Right ventricle myocardium superior (tissue), 1 donor: Measurements from ENCODE around the gene MGMT. TPM values are rescaled to one million over a fixed set of nuclear protein-coding genes. Genes with fewer than 3 reads are reported as not detected.
"Not testable (repeated sequence)": the region's sequence is repeated elsewhere in the genome, so short reads cannot be mapped to it uniquely, and the experiment has no call there.

Experiments used
- ATAC-seq: fragments of 200-7000 bp; cut with Tn5 transposase; one replicate; pipeline ENCODE4 v1.9.1; 2020; ENCODE audit warnings: mild to moderate bottlenecking; ENCODE audit not compliant: poor library complexity
- DNase-seq: peaks from one replicate; pipeline ENCODE4 v3.0.0-alpha.2; 2020
- intact Hi-C: fragments of 100-400 bp; cut with DNase I; formaldehyde crosslinking; loops from one replicate; pipeline ENCODE4 v1.11.2; 2022
- long read RNA-seq: library from polyadenylated mRNA; unstranded; transcript quantifications from one replicate; pipeline ENCODE4 v2.0.0, GENCODE V29; 2021
- total RNA-seq: library from RNA; stranded (reverse); fragmentation: NEBNext Ultra II Directional; extraction: Animal tissue kit (Norgen Biotek cat#: 25700); gene quantifications from one replicate; pipeline ENCODE4 v1.2.1, GENCODE V29; 2021
- donor health status: DM: no; HTN: yes; CAD: no; lungs with severe emphysema.

MGMT gene
- 16.6 TPM for total RNA-seq
- long read RNA-seq, transcript MGMT-201 (5 exons, 1,759 nt): major isoform, 36 of 37 reads
- long read RNA-seq, partial matches to known transcripts: 0 of 37 reads
- long read RNA-seq, other reads (novel, unspliced or antisense): 0 of 37 reads

DNA sequence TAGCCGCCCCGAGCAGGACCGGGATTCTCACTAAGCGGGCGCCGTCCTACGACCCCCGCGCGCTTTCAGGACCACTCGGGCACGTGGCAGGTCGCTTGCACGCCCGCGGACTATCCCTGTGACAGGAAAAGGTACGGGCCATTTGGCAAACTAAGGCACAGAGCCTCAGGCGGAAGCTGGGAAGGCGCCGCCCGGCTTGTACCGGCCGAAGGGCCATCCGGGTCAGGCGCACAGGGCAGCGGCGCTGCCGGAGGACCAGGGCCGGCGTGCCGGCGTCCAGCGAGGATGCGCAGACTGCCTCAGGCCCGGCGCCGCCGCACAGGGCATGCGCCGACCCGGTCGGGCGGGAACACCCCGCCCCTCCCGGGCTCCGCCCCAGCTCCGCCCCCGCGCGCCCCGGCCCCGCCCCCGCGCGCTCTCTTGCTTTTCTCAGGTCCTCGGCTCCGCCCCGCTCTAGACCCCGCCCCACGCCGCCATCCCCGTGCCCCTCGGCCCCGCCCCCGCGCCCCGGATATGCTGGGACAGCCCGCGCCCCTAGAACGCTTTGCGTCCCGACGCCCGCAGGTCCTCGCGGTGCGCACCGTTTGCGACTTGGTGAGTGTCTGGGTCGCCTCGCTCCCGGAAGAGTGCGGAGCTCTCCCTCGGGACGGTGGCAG, at the start of gene MGMT:
Gene MGMT, plus strand, starts transcription at position 539 of the 656 bp plus-strand sequence.
- intact Hi-C loops: no loop called here
- ATAC-seq (peak; percentile 99), DNase-seq (peak; percentile 98)

DNA sequence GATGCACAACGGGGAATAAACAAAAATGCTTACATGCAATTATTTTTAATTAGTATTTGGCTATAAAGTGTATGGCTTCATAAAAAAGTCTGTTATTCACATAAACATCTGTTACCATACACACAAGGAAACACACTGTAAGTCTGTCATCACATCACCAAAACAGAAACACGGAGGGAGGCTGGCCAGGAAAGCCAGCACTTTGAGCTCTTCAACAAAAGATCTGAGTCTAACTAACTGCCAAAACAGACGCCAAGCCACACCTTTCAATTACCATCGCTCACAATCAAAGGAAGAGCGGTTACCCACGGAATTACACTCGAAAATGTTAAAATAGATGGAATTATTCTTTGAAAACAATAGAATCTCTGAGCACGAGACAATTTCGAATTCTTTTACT, 49.2 kb upstream of the MGMT start:
- DNase-seq (no peak), ATAC-seq (peak; percentile 46)
- intact Hi-C loops: no loop called here

DNA sequence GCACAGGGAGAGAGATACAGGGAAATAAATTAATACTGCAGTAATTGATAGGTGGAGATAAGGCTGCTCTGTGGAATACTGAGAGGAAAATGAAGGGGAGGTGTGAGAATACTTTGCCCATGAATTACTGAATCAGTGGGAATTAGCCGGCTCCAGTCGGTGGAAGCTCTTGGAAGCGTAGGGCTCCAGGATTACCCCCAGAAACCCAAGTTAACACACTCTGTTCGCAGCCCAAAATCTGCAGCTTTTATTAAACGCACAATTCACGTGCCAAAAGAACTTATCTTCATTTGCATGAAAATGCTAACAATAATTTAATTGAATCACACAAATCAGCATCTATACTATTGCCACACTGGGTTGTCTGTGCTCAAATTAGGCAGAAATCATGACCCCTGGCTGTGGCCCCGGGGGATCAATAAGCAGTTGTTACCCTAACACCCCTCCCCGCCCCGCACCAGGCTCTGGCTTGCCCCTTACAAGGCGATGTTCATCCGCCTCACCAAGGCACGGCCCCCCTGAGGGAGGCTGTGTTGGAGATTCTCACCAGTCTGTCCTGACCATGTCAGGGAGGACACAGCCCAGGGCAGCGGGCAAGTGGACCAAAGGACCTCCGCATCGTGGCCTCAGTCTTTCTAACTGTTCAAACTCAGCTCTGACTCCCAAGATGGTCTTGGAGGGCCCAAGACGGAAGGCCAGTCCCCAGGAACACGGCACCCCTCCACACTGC, 48.4 kb upstream of the MGMT start:
- ATAC-seq: no peak
- intact Hi-C loops: no loop called here

DNA sequence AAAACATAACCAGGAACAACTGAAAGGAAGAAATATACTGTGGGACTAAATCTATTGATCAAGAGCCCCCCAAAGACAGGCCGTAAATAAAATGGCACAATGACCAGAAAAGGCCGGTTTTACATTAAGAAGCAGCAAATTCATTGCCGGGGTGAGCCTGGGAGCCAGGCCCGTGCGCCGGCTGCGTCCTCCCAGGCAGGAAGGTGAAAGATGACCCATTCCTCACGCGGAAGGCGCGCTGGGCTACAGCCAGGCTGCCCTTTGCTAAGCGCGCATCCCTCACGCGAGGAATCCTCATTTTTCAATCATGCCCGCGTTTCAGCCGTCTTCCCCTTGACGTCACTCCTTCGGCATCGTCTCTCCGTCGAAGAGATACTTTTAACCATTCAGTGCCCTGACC, 47.6 kb upstream of the MGMT start:
- DNase-seq (no peak), ATAC-seq (no peak)
- intact Hi-C loops: no loop called here

More for the DNA sequence above, 48.4 kb upstream of the MGMT start:
- DNase-seq: no peak

DNA sequence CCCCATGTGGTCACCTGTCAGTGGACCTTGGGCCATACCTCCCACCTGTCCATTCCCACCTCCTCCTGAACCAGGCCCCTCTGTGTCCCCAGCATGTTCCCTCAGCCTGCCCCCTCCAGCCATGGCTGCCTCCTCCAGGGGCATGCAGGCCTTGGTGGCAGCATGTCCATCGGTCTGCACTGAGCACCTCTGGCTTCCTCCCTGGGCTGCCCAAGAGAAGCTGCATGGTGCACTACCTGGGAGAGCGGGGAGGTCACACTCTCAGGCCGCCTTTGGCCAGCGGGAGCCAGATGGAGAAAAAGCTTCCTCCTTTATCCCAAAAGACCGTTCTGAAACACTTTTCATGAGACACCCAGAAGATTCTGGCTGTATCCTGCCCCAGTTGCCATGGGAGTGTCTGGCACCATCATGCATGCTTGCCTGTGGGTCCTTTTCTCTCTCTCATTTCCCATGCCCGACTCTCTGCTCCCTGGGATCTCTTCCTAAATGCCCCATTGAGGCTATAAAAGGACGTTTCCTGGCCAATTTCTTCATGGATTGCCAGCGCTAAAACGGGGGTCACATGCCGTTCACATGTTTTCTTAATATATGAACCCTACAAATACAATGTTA, 45.5 kb upstream of the MGMT start:
- DNase-seq (no peak), ATAC-seq (no peak)
- intact Hi-C loops: no loop called here

DNA sequence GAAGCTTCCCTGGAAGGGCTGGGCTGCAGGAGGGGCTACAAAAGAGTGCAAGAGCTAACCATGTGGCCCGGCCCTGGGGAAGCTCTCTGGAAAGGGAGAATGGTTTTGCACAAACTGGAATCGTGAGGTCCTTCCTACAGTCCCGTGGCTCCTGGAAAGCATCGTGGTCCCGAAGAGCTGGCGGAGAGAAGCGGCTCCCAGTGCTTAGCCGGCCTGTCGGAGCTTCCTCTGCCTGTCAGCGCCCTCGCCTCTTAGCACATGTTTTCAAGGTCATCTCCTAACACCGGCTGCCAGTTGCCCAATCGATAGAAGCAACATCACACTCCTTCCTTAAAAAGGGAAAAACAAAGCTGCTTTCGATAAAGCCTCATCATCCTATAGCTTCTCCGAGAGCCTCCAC, 42.1 kb upstream of the MGMT start:
- DNase-seq (no peak), ATAC-seq (no peak)
- intact Hi-C loops: no loop called here

DNA sequence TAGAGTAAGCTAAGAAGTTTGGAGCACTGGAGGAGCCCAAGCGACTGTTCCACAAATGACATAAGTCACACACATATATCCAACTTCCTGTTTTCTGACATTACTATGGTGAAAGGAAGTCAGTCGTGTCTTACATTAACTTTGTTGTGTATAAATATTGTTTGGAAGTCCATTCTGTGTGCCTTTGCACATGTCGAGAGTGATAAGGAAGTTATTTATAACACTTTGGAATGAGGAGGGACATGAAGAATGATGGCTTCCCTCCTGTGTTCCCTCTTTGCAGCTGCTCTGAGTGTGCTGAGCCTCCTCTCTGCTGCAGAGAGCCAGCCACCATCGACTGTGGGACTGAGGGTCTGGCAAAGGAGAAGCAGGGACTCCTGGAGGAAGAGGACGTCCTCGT, 40.4 kb upstream of the MGMT start:
- DNase-seq (no peak), ATAC-seq (no peak)
- intact Hi-C loops: no loop called here

DNA sequence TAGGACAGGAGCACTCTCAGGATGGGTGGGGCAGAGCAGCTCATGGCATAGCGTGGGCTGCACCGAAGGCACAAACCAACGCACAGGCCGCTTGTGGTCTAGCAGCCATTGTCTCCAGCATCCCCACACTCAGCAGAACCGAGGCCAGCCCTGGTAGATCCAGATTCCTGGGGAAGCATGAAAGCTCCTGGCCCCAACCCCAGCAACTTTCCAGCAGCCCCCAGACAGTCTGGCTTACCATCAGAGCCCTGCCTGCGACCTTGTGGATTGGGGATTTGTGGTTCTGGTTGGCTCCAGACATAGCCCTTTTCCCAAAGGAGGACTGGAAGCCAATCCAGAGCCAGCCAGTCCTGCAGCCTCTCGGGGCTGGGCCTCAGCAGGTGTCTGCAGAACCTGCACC, 33.8 kb upstream of the MGMT start:
- no peak for ATAC-seq

DNA sequence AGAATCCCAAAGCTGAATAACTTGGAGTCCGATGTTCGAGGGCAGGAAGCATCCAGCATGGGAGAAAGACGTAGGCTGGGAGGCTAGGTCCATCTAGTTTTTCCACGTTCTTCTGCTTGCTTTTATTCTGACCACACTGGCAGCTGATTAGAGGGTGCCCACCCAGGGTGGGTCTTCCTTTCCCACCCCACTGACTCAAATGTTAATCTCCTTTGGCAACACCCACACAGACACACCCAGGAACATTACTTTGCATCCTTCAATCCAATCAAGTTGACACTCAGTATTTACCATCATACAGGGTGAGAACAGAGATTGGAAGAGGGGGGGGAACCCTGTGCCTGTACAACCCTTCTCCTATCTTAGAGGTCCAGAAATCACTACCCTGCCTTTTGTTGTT, 31.3 kb upstream of the MGMT start:
- ATAC-seq, DNase-seq, intact Hi-C loops: not testable (repeated sequence)

More for the DNA sequence above, 33.8 kb upstream of the MGMT start:
- no peak for DNase-seq
- intact Hi-C loops: no loop called here

DNA sequence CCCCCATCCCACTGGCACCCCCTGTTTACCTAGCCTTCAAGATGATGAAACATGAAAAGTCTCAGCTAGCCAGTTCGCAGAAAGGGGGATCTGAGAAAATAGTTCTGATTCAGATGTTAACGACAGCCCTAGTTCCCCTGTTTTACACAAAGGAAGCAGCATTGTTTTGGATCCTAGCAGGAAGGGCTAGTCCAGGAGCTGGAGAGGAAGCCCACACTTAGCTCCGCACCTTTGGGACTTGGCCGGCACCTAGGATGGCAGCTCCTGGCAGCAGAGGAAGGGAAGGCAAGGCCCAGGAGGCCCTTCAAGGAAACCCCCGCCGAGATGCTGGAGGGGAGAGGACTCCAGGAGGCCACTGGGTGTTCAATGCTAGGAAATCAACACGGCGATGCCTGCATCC, 29.0 kb upstream of the MGMT start:
- DNase-seq: no peak
- intact Hi-C loops: no loop called here
- no peak for ATAC-seq

DNA sequence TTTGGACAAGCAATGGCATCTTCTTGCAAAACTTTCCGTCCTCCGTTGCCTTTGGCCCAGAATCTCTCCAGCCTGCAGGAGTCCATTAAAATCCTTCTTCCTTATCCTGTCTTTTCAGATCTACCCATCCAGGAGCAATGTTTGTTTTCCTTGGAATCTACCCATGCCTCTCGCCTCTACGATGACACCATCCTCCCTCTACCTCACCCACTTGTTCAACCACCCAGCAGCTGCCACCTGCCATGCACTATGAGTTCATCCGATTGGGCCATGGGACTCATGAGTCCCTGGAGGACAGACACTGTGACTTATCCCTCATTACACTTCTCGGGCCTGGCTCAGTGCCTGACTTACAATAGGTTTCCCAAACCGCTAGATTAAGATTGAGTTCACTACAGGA, 26.8 kb upstream of the MGMT start:
- DNase-seq (no peak), ATAC-seq (no peak)
- intact Hi-C loops: no loop called here

DNA sequence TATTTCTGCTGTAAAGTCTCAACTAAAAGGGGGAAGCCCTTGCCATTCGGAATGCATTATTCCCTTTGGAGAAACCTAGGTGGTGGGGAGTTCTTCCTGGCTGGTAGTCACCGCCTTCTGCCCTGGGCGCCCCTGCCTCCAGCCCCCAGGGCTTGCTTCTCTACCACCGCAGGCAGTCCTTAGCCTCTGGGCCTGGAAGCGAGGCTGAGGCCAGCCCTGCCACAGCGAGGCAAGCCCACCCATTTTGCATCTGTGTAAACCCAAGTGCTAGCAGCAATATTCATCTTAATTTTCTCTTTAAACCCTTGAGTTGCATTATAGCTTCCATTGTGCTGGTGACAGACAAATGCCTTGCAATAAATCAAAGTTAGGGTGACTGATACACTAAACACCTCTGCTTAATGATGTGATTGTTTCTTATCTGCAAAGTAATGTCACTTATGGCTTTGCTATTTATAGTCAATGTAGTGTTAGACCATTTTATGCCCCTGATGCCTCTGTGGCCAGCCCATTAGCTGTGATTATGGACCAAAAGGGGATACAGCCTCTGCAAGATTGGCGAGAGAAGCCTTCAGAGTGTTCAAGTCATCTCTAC, 26.2 kb upstream of the MGMT start:
- intact Hi-C loops: no loop called here
- DNase-seq (no peak), ATAC-seq (no peak)

DNA sequence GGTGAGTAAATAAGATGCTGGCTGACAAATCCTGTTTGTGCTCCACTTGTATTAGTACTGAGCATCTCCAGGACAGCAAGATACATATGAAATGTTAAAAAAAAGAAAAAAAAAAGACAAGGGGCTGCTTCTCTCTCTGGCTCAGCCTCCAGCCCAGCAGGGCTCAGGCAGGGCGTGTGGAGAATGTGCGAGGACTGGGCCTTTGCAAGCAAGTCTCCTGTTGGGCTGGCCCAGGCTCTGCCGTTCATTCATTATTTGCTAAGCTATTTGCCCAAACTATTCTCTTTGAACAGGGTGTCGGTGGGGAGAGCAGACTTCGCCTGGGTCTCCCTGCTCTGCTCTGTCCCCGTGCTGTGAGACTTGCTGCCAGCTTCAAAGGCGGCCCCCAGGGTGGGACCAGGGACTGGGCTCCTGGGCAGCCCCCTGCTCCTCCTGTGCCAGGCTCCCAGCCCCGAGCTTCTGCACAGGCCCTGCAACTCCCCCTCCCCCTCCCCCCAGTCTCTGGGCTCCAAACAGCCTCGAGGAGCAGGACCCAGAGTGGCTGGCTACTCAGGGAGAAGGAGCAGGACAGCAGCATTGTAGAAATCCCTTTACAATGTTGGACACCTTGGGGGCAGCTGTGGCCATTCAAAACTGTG, 25.6 kb upstream of the MGMT start:
- intact Hi-C loops: no loop called here
- DNase-seq (no peak), ATAC-seq (no peak)

DNA sequence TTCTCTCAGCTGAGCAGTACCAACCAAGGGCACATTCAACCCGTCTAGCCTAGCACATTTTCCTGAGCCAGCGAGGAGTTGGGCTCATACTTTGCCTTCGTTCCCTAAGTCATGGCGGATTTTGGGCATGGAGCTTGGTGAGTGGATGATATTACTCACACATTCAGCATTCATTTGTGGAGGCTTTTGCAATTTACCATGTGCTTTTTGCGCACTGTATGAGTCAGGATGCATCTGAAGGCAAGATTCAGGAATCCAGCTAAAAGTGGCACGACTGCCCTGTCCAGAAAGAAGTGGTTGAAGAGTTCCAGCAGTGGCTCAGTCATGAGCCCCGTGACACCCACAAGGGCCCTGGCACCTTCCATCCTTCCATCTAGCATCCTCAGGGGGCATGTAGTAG, 24.2 kb upstream of the MGMT start:
- DNase-seq: no peak
- no peak for ATAC-seq
- intact Hi-C loops: no loop called here

DNA sequence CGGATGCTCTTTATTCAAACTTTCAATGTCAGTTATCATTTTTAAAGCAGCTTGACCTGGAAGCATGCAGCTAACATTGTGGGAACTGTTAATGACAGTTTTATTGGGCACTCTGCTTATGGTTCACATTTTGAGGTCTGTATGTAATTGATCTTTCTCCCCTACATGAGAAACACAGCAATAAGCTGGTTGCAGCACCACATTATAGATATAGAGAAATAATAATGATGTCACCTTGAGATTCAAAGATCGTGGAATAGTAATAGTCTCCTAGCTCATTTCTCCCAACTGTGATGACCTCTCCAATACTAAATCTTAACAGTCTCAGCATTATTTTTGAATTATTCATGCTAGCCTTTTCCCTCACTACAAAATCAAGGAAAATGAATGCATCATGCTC, 22.7 kb upstream of the MGMT start:
- ATAC-seq (no peak), DNase-seq (no peak)
- intact Hi-C loops: no loop called here

DNA sequence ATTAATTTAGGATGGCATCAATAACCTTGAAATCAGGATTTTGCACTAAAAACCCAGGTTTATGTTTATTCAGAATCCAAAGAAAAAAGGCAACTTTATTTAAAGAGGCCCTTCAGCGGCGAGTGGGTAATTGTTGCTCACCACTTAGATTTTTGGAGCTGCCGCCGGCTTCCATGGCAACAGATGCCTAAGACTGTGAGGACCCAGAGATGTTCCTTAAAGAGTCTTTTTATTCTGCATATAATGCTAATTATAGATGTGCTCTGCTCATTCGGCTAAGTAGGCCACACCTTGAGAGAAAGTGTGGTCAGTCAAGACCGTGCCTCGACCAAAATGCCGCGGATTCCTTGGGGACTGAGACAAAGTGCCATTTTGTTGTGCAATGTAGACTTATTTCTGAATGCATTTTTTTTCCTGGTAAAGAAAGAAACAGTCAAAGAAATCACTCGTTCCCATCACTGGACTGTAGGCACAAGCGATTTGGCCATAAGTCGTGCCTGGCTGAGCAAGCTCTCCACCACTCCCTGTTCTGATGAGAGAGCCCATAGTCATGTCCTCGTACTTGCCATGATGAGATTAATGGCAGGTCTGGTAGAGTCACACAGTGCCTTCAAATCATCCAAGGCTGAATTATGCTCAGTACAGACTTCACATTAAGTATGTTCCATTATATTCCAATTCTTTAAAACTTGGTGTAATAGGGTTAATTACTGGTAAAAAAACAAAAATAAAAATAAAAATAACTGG, 21.4 kb upstream of the MGMT start:
- ATAC-seq (no peak), DNase-seq (no peak)
- intact Hi-C loops: no loop called here

DNA sequence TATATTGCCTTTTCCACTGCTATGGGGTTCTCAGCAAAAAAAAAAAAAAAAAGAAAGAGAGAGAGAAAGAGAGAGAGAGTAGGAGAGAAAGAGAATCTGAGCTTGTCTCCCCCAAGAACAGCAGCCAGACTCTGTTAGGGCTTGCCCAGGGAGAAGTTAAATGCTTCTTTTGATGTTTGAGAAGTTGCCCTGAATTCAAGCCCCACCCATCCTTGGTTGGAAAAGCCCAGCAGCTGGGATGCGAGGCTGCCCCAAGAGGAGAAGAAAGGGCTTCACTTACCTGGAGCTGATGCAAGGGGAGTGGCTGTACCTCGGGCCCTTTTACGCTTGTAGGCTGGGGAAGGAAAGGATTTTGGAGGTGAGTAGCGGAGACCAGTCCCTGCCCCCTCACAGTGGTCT, 20.9 kb upstream of the MGMT start:
- intact Hi-C loops: no loop called here
- DNase-seq: no peak

DNA sequence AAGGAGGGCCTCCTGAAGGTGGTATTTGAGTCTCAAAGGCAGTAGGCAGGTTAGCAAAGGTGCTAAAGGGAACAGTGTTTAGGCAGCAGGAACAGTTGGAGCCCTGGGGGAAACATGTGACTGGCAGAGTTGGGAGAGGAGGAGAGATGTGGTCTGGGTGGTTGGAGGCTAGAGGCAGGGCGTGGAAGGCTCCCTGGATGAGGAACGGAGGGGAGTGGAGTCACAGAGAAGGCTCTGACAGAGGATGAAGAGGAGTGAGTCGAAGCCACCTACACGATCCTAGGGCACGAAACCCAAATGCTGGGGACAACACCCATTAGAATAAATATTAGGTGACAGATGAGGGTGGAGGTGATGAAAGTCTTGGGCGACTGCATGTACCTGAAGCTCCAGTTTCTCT, 19.6 kb upstream of the MGMT start:
- DNase-seq (no peak), ATAC-seq (no peak)
- intact Hi-C loops: no loop called here

More for the DNA sequence above, 20.9 kb upstream of the MGMT start:
- no peak for ATAC-seq
